Liver (tissue), 3 donors: Measurements from ENCODE around the gene KANK2.

Experiments used
- HNF4A ChIP-seq, 2 donors: conservative IDR thresholded peaks; 2 replicates each; pipeline ENCODE4 v1.6.1; 2016; ENCODE audit warnings: antibody characterized with exemption in 2 of 2, mild to moderate bottlenecking in 2 of 2
- JUND ChIP-seq, 2 donors: IDR thresholded peaks; 2 replicates each; pipeline ENCODE4 v1.6.1; 2016; ENCODE audit warnings: antibody characterized with exemption in 2 of 2
- RXRA ChIP-seq, 2 donors: IDR thresholded peaks; 2 replicates each; pipeline ENCODE4 v1.6.1; 2017 to 2018; ENCODE audit warnings: antibody characterized with exemption in 2 of 2, mild to moderate bottlenecking in 1 of 2
- TAF1 ChIP-seq: conservative IDR thresholded peaks from 2 replicates; pipeline ENCODE4 v1.6.1; 2016; ENCODE audit warnings: antibody characterized with exemption, mild to moderate bottlenecking
- YY1 ChIP-seq: IDR thresholded peaks from 2 replicates; pipeline ENCODE4 v1.6.1; 2016; ENCODE audit warnings: antibody characterized with exemption, mild to moderate bottlenecking
- TF ChIP-seq, protein P1 (sequence below): fragments of 150-350 bp; IDR thresholded peaks from 2 replicates; pipeline ENCODE4 v1.5.1; 2017; ENCODE audit warnings: improper control_type of control experiment, low read depth, low read length; ENCODE audit not compliant: missing input control
- TF ChIP-seq, protein P2 (sequence below): IDR thresholded peaks from 2 replicates; pipeline ENCODE4 v1.6.1; 2016; ENCODE audit warnings: antibody characterized with exemption
- donor health status: healthy.
- donor health status: healthy.

- TF ChIP-seq RXRA (IDR thresholded peaks at IDR 0.05): no peak
- TF ChIP-seq, protein P1, sequence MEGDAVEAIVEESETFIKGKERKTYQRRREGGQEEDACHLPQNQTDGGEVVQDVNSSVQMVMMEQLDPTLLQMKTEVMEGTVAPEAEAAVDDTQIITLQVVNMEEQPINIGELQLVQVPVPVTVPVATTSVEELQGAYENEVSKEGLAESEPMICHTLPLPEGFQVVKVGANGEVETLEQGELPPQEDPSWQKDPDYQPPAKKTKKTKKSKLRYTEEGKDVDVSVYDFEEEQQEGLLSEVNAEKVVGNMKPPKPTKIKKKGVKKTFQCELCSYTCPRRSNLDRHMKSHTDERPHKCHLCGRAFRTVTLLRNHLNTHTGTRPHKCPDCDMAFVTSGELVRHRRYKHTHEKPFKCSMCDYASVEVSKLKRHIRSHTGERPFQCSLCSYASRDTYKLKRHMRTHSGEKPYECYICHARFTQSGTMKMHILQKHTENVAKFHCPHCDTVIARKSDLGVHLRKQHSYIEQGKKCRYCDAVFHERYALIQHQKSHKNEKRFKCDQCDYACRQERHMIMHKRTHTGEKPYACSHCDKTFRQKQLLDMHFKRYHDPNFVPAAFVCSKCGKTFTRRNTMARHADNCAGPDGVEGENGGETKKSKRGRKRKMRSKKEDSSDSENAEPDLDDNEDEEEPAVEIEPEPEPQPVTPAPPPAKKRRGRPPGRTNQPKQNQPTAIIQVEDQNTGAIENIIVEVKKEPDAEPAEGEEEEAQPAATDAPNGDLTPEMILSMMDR: no peak
- no peak for TF ChIP-seq JUND (IDR thresholded peaks at IDR 0.05)
- TF ChIP-seq, protein P2, sequence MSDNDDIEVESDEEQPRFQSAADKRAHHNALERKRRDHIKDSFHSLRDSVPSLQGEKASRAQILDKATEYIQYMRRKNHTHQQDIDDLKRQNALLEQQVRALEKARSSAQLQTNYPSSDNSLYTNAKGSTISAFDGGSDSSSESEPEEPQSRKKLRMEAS: no peak
- TF ChIP-seq TAF1: no peak
- no peak for TF ChIP-seq YY1
- no peak for TF ChIP-seq HNF4A (conservative IDR thresholded peaks at IDR 0.05)
Observed at GRCh38 chr19:11182994-11183393, 14.4 kb downstream of the KANK2 start.
